Fibroblast of lung (primary cell): ENCODE measurements around the gene COL25A1.

Experiments used
- EZH2 ChIP-seq: IDR thresholded peaks from 2 replicates; pipeline ENCODE4 v1.5.1; 2012; ENCODE audit warnings: low read length, control low read depth, mild to moderate bottlenecking; ENCODE audit errors: missing control alignments
- TF ChIP-seq, protein P1 (sequence below), 2 donors: IDR thresholded peaks in 1 of 2; conservative IDR thresholded peaks in 1 of 2; 1 replicate in 1 of 2; 2 replicates in 1 of 2; pipeline ENCODE4 v1.5.1; 2011 to 2012; ENCODE audit warnings: low read length in 2 of 2, control low read depth in 1 of 2, inconsistent platforms in 1 of 2, low read depth in 1 of 2, mild to moderate bottlenecking in 1 of 2

GRCh38 chr4:108868606-108869227 lies 433.7 kb downstream of the COL25A1 start:
- TF ChIP-seq, protein P1, sequence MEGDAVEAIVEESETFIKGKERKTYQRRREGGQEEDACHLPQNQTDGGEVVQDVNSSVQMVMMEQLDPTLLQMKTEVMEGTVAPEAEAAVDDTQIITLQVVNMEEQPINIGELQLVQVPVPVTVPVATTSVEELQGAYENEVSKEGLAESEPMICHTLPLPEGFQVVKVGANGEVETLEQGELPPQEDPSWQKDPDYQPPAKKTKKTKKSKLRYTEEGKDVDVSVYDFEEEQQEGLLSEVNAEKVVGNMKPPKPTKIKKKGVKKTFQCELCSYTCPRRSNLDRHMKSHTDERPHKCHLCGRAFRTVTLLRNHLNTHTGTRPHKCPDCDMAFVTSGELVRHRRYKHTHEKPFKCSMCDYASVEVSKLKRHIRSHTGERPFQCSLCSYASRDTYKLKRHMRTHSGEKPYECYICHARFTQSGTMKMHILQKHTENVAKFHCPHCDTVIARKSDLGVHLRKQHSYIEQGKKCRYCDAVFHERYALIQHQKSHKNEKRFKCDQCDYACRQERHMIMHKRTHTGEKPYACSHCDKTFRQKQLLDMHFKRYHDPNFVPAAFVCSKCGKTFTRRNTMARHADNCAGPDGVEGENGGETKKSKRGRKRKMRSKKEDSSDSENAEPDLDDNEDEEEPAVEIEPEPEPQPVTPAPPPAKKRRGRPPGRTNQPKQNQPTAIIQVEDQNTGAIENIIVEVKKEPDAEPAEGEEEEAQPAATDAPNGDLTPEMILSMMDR (conservative IDR thresholded peaks at IDR 0.05 in 1 of 2, IDR thresholded peaks at IDR 0.05 in 1 of 2; ENCODE audit: low read depth in 1 of 2, low read length in 2 of 2), result no peak
- no peak for TF ChIP-seq EZH2
